HepG2 (cell line): ENCODE measurements around the gene HARBI1. TPM values are rescaled to one million over a fixed set of nuclear protein-coding genes. Genes with fewer than 3 reads are reported as not detected.

Source experiments
- ATAC-seq: fragments of 200-7000 bp; cut with Tn5 transposase; 3 replicates; pipeline ENCODE4 v1.9.1; 2020; ENCODE audit warnings: mild to moderate bottlenecking, moderate library complexity
- BruUV-seq: library from RNA; stranded (reverse); fragments of 400-500 nt; replicated peaks from 2 replicates; lab custom pipeline; 2021; lab: Mats Ljungman, UMichigan
- CTCF ChIA-PET: fragments of 300-600 bp; formaldehyde crosslinking; extraction: SDS; loops from one replicate; lab custom pipeline; 2021; ENCODE audit warnings: low total read pairs, inconsistent platforms, low intra/inter-chr PET ratio; lab: Yijun Ruan, JAX
- POLR2A ChIA-PET: fragments of 350-600 bp; sonication (Branson Sonifier 250); formaldehyde crosslinking; loops from one replicate; lab custom pipeline; 2020; ENCODE audit warnings: antibody characterized with exemption, inconsistent platforms; lab: Yijun Ruan, JAX
- DNase-seq: peaks from one replicate; pipeline ENCODE4 v3.0.0-alpha.2; 2015; ENCODE audit warnings: low spot score
- FAIRE-seq: peaks from 3 replicates; lab custom pipeline; 2011; peaks lifted over from hg19 to GRCh38; lab: Jason Lieb, UNC
- H2AFZ ChIP-seq: one replicate; pipeline ENCODE4 v1.6.1; 2011; ENCODE audit warnings: low read length, inconsistent platforms
- H3K27ac ChIP-seq: fragments of 300-600 bp; 3 replicates; pipeline ENCODE4 v1.8.0; 2011; ENCODE audit warnings: mixed run types, mild to moderate bottlenecking, mixed read lengths, low read length, inconsistent platforms; ENCODE audit not compliant: insufficient read depth; ENCODE audit errors: extremely low read length
- H3K27me3 ChIP-seq, 2 experiments: fragments of 200-600 bp in 1 of 2; 2 replicates in 1 of 2; 3 replicates in 1 of 2; pipeline versions ENCODE4 v1.6.0 to v1.8.0; 2011; ENCODE audit warnings: low read length in 2 of 2, mild to moderate bottlenecking in 2 of 2, moderate library complexity in 2 of 2, inconsistent platforms in 1 of 2; ENCODE audit not compliant: insufficient read depth in 2 of 2, control insufficient read depth in 1 of 2
- H3K36me3 ChIP-seq, 2 experiments: fragments of 200-600 bp in 1 of 2; replicated peaks in 1 of 2; 2 replicates in 1 of 2; 3 replicates in 1 of 2; pipeline versions ENCODE4 v1.5.1 to v1.8.0; 2011; ENCODE audit warnings: low read length in 2 of 2, inconsistent platforms in 1 of 2; ENCODE audit not compliant: insufficient read depth in 2 of 2, control insufficient read depth in 1 of 2
- H3K4me1 ChIP-seq: 2 replicates; pipeline ENCODE4 v1.5.1; 2012; ENCODE audit warnings: low read length, inconsistent platforms; ENCODE audit not compliant: insufficient read depth
- H3K4me2 ChIP-seq: 2 replicates; pipeline ENCODE4 v1.6.0; 2011; ENCODE audit warnings: low read depth, low read length, inconsistent platforms
- H3K4me3 ChIP-seq, 3 experiments: fragments of 200-600 bp in 1 of 3; sonication (generic), shearing (Covaris generic) in 1 of 3; replicated peaks in 1 of 3; 2 replicates each; pipeline ENCODE4 v1.5.1; 2011 to 2016; ENCODE audit warnings: low read length in 3 of 3, inconsistent platforms in 2 of 3, low read depth in 2 of 3, mild to moderate bottlenecking in 2 of 3, control low read depth in 1 of 3, mixed read lengths in 1 of 3; ENCODE audit not compliant: insufficient read depth in 1 of 3
- H3K79me2 ChIP-seq: one replicate; pipeline ENCODE4 v1.6.1; 2011; ENCODE audit warnings: low read length, inconsistent platforms; ENCODE audit not compliant: insufficient read depth
- H3K9ac ChIP-seq: 2 replicates; pipeline ENCODE4 v1.6.0; 2011; ENCODE audit warnings: mild to moderate bottlenecking, low read depth, low read length, inconsistent platforms; ENCODE audit not compliant: insufficient read depth
- H3K9me3 ChIP-seq: 2 replicates; pipeline ENCODE4 v1.5.1; 2012; ENCODE audit warnings: mild to moderate bottlenecking, low read length
- H4K20me1 ChIP-seq: 2 replicates; pipeline ENCODE4 v1.6.0; 2011; ENCODE audit warnings: inconsistent platforms, mild to moderate bottlenecking, low read length, moderate library complexity; ENCODE audit not compliant: insufficient read depth
- ARNTL ChIP-seq: sonication (generic); formaldehyde crosslinking; IDR thresholded peaks from 2 replicates; pipeline ENCODE4 v1.4.0; 2020; ENCODE audit warnings: mild to moderate bottlenecking, missing genetic modification reagents
- JUNB ChIP-seq: sonication (generic); formaldehyde crosslinking; IDR thresholded peaks from 2 replicates; pipeline ENCODE4 v1.8.0; 2022; ENCODE audit warnings: missing genetic modification reagents, mild to moderate bottlenecking, borderline replicate concordance
- MAX ChIP-seq: IDR thresholded peaks from 2 replicates; pipeline ENCODE4 v1.6.1; 2012; ENCODE audit warnings: inconsistent platforms
- NR1H2 ChIP-seq: sonication (generic); formaldehyde crosslinking; IDR thresholded peaks from 2 replicates; pipeline ENCODE4 v1.8.1; 2022; ENCODE audit warnings: low read depth, missing genetic modification reagents, borderline replicate concordance
- PHB2 ChIP-seq: fragments of 450-650 bp; IDR thresholded peaks from 2 replicates; pipeline ENCODE4 v1.6.1; 2018; ENCODE audit not compliant: partially characterized antibody
- ZNF18 ChIP-seq: sonication (generic); formaldehyde crosslinking; IDR thresholded peaks from 2 replicates; pipeline ENCODE4 v1.8.0; 2022; ENCODE audit warnings: mild to moderate bottlenecking, missing genetic modification reagents; ENCODE audit not compliant: insufficient replicate concordance
- ZNF30 ChIP-seq: sonication (generic); formaldehyde crosslinking; IDR thresholded peaks from 2 replicates; pipeline ENCODE4 v1.5.0; 2020; ENCODE audit warnings: mild to moderate bottlenecking, missing genetic modification reagents
- ZNF577 ChIP-seq: sonication (generic); formaldehyde crosslinking; IDR thresholded peaks from 2 replicates; pipeline ENCODE4 v1.4.0; 2020; ENCODE audit warnings: mild to moderate bottlenecking, low read depth, missing genetic modification reagents, borderline replicate concordance
- ZNF614 ChIP-seq: IDR thresholded peaks from 2 replicates; pipeline ENCODE4 v1.6.1; 2018; ENCODE audit warnings: missing biosample characterization, missing genetic modification reagents, inconsistent platforms, borderline replicate concordance
- ZNF674 ChIP-seq: sonication (generic); formaldehyde crosslinking; IDR thresholded peaks from 2 replicates; pipeline ENCODE4 v1.5.0; 2020; ENCODE audit warnings: low read depth, mild to moderate bottlenecking, missing genetic modification reagents
- WGBS: methylation state at CpG from one replicate; pipeline ENCODE4 v1.1.6; 2017; ENCODE audit warnings: low lambda C conversion rate; 5-methylcytosine and 5-hydroxymethylcytosine counted together
- in situ Hi-C: cut with HindIII; loops from 2 replicates; pipeline ENCODE4 v1.10.0; 2017; ENCODE audit warnings: low pct_unique_long_range_greater_than_20kb; ENCODE audit not compliant: extremely low pct_ligation_motif_present
- intact Hi-C: fragments of 100-400 bp; cut with micrococcal nuclease; formaldehyde crosslinking; loops from one replicate; pipeline ENCODE4 v1.10.0; 2022; ENCODE audit not compliant: unreplicated experiment
- polyA plus RNA-seq, 8 experiments: library from polyadenylated mRNA; depleted of rRNA in 3 of 8; stranded (reverse) in 7 of 8; unstranded in 1 of 8; fragments of >200 nt; fragmentation: Illumina TruSeq in 4 of 8; extraction: Trizol in 4 of 8; gene quantifications; 2 replicates each; pipeline versions ENCODE4 v1.2.1 to v1.2.3, GENCODE V29; 2011 to 2016; ENCODE audit warnings: low read depth in 4 of 8, missing spikeins in 1 of 8, mixed read lengths in 1 of 8; ENCODE audit not compliant: insufficient read depth in 1 of 8
- total RNA-seq, 5 experiments: library from RNA; depleted of rRNA; stranded (reverse); fragments of >200 nt; fragmentation: Illumina TruSeq; extraction: Trizol; gene quantifications; 2 replicates each; pipeline ENCODE4 v1.2.3, GENCODE V29; 2016; ENCODE audit warnings: low read depth in 1 of 5

HARBI1 gene
- total and polyA plus RNA-seq, 2 of the 13 experiments (the other 11 are each of a cell fraction or from before 2014, with no cell fraction given), result 2.5 to 4.8 TPM

GRCh38 chr11:46603704-46604308 lies 13.2 kb downstream of the HARBI1 start:
- Histone ChIP-seq H3K27ac (no peak overlapping the region), H3K79me2 (no peaks in the 10 kb centered on the region), H3K4me1 (peaks cover 9% of the 10 kb centered on the region), H4K20me1 (no peaks in the 10 kb centered on the region), H3K36me3 (peaks cover 5 to 7% of the 10 kb centered on the region in 2 experiments; a peak in 4 of 5 replicates), H3K4me2 (no peak overlapping the region), H3K9me3 (no peaks in the 10 kb centered on the region), H3K9ac (no peak overlapping the region), H3K27me3 (no peaks in the 10 kb centered on the region), H2AFZ (no peak overlapping the region), H3K4me3 (no peak overlapping the region)
- ATAC-seq, result no peak
- in situ Hi-C loops (no loop called here), intact Hi-C loops (no loop called here)
- no peak for DNase-seq
- WGBS, result 94% methylated on average over 15 of the region's 15 CpGs
- BruUV-seq, result no TSS peak
- no peak for TF ChIP-seq ZNF614 (CRISPR knock-in tag)
- TF ChIP-seq MAX, result no peak
- TF ChIP-seq ZNF674 (CRISPR knock-in tag), result no peak
- POLR2A ChIA-PET, result no interaction called here
- CTCF ChIA-PET, result no interaction called here
- FAIRE-seq, result no peak

GRCh38 chr11:46601129-46601528 lies 15.9 kb downstream of the HARBI1 start:
- no peak overlapping the region for H3K4me3 ChIP-seq
- no peak overlapping the region for H3K27ac ChIP-seq
- ChIA-PET POLR2A (no interaction called here), CTCF (no interaction called here)
- BruUV-seq, result no TSS peak
- 87% methylated on average over 1 of the region's 1 CpG for WGBS
- in situ Hi-C loops, result no loop called here
- ATAC-seq (no peak), FAIRE-seq (no peak), DNase-seq (no peak)
- no peaks in the 10 kb centered on the region for H3K27me3 ChIP-seq
- H4K20me1 ChIP-seq, result no peaks in the 10 kb centered on the region
- H3K9ac ChIP-seq, result no peak overlapping the region
- intact Hi-C loops, result no loop called here
- TF ChIP-seq ZNF18 (CRISPR knock-in tag), result no peak
- no peak for TF ChIP-seq PHB2
- no peak for TF ChIP-seq ZNF577
- no peak for TF ChIP-seq JUNB (CRISPR knock-in tag)
- no peak for TF ChIP-seq ZNF30 (CRISPR knock-in tag)
- TF ChIP-seq ARNTL (CRISPR knock-in tag), result no peak
- no peak for TF ChIP-seq NR1H2 (CRISPR knock-in tag)
- H3K9me3 ChIP-seq, result no peaks in the 10 kb centered on the region
- no peaks in the 10 kb centered on the region for H3K79me2 ChIP-seq
- no peak overlapping the region for H2AFZ ChIP-seq
- H3K36me3 ChIP-seq, result peaks cover 5 to 7% of the 10 kb centered on the region in 2 experiments; a peak in 4 of 5 replicates
- H3K4me1 ChIP-seq, result peaks cover 25% of the 10 kb centered on the region
- no peak overlapping the region for H3K4me2 ChIP-seq
